GM12878 (cell line): ENCODE measurements around the gene IRF9. TPM values are rescaled to one million over a fixed set of nuclear protein-coding genes. Genes with fewer than 3 reads are reported as not detected.

ENCODE experiments used
- ATAC-seq: fragments of 200-7000 bp; cut with Tn5 transposase; 3 replicates; pipeline ENCODE4 v1.9.1; 2020; ENCODE audit warnings: mild to moderate bottlenecking, moderate library complexity
- BruUV-seq: library from RNA; stranded (reverse); fragments of 400-500 nt; replicated peaks from 2 replicates; lab custom pipeline; 2021; lab: Mats Ljungman, UMichigan
- CTCF ChIA-PET: fragments of 300-600 bp; sonication (Branson Sonifier 250); formaldehyde crosslinking; extraction: SDS; loops from one replicate; lab custom pipeline; 2021; ENCODE audit warnings: inconsistent platforms; lab: Yijun Ruan, JAX
- POLR2A ChIA-PET: fragments of 350-600 bp; formaldehyde crosslinking; extraction: SDS; loops from one replicate; lab custom pipeline; 2021; ENCODE audit warnings: inconsistent platforms; lab: Charles Lee
- RAD21 ChIA-PET: fragments of 300-600 bp; sonication (Branson Sonifier 250); formaldehyde crosslinking; loops from one replicate; lab custom pipeline; 2023; ENCODE audit warnings: antibody characterized with exemption; ENCODE audit not compliant: unreplicated experiment; lab: Charles Lee
- SMC1A ChIA-PET: fragments of 300-600 bp; sonication (Branson Sonifier 250); formaldehyde crosslinking; loops from one replicate; lab custom pipeline; 2023; ENCODE audit not compliant: unreplicated experiment, uncharacterized antibody; lab: Charles Lee
- DNase-seq: peaks from one replicate; pipeline ENCODE4 v3.0.0-alpha.2; 2011; ENCODE audit warnings: low read depth, low spot score
- FAIRE-seq: peaks from 3 replicates; lab custom pipeline; 2011; peaks lifted over from hg19 to GRCh38; lab: Jason Lieb, UNC
- H2AFZ ChIP-seq: 2 replicates; pipeline ENCODE4 v1.6.0; 2011; ENCODE audit warnings: low read depth, low read length, control low read depth; ENCODE audit not compliant: control insufficient read depth
- H3K27ac ChIP-seq: 2 replicates; pipeline ENCODE4 v1.5.1; 2011; ENCODE audit warnings: control low read depth; ENCODE audit not compliant: control insufficient read depth, insufficient read depth
- H3K27me3 ChIP-seq, 2 experiments: replicated peaks in 1 of 2; 2 replicates each; pipeline versions ENCODE4 v1.6.0 to v1.6.1; 2011; ENCODE audit warnings: low read length in 1 of 2; ENCODE audit not compliant: control insufficient read depth in 2 of 2, insufficient read depth in 2 of 2
- H3K36me3 ChIP-seq, 2 experiments: 2 replicates each; pipeline ENCODE4 v1.5.1; 2011; ENCODE audit warnings: low read length in 1 of 2; ENCODE audit not compliant: control insufficient read depth in 2 of 2, insufficient read depth in 2 of 2
- H3K4me1 ChIP-seq: 2 replicates; pipeline ENCODE4 v1.6.1; 2011; ENCODE audit warnings: mild to moderate bottlenecking, low read length, moderate library complexity, mixed read lengths; ENCODE audit not compliant: control insufficient read depth, insufficient read depth
- H3K4me2 ChIP-seq: 2 replicates; pipeline ENCODE4 v1.6.0; 2011; ENCODE audit warnings: control low read depth; ENCODE audit not compliant: control insufficient read depth, insufficient read depth
- H3K4me3 ChIP-seq: fragments of 200-600 bp; sonication (generic); 2 replicates; pipeline ENCODE4 v1.5.1; 2016
- H3K79me2 ChIP-seq: 2 replicates; pipeline ENCODE4 v1.6.0; 2011; ENCODE audit warnings: low read length; ENCODE audit not compliant: control insufficient read depth, insufficient read depth
- H3K9ac ChIP-seq: 2 replicates; pipeline ENCODE4 v1.8.0; 2011; ENCODE audit warnings: low read length, control low read depth, mixed read lengths; ENCODE audit not compliant: control insufficient read depth, insufficient read depth
- H3K9me3 ChIP-seq: replicated peaks from 3 replicates; pipeline ENCODE4 v1.5.1; 2011; ENCODE audit warnings: mild to moderate bottlenecking, low read length; ENCODE audit not compliant: control insufficient read depth, insufficient read depth
- H4K20me1 ChIP-seq: 2 replicates; pipeline ENCODE4 v1.6.0; 2011; ENCODE audit not compliant: control insufficient read depth, insufficient read depth
- CREB1 ChIP-seq: IDR thresholded peaks from 2 replicates; pipeline ENCODE4 v1.6.1; 2012; ENCODE audit warnings: low read depth, mild to moderate bottlenecking, inconsistent platforms
- EGR1 ChIP-seq, 2 experiments: IDR thresholded peaks; 1 replicate in 1 of 2; 2 replicates in 1 of 2; pipeline ENCODE4 v1.6.1; 2011 to 2012; ENCODE audit warnings: low read depth in 2 of 2, low read length in 2 of 2, borderline replicate concordance in 1 of 2, mild to moderate bottlenecking in 1 of 2, moderate library complexity in 1 of 2
- EZH2 ChIP-seq: IDR thresholded peaks from 2 replicates; pipeline ENCODE4 v1.6.1; 2012; ENCODE audit warnings: low read depth, mild to moderate bottlenecking, control low read depth, inconsistent platforms, low read length, borderline replicate concordance; ENCODE audit not compliant: control insufficient read depth
- KLF5 ChIP-seq: fragments of 450-650 bp; IDR thresholded peaks from 2 replicates; pipeline ENCODE4 v1.6.1; 2014; ENCODE audit warnings: mild to moderate bottlenecking; ENCODE audit not compliant: partially characterized antibody
- MEF2B ChIP-seq: fragments of 450-650 bp; IDR thresholded peaks from 2 replicates; pipeline ENCODE4 v1.6.1; 2018; ENCODE audit warnings: mild to moderate bottlenecking, moderate library complexity; ENCODE audit not compliant: partially characterized antibody, poor library complexity, severe bottlenecking
- SP1 ChIP-seq: IDR thresholded peaks from one replicate; pipeline ENCODE4 v1.6.1; 2011; ENCODE audit warnings: low read depth, low read length
- SREBF2 ChIP-seq: IDR thresholded peaks from 2 replicates; pipeline ENCODE4 v1.6.1; 2012; ENCODE audit warnings: mild to moderate bottlenecking, low read length
- STAT3 ChIP-seq: IDR thresholded peaks from 2 replicates; pipeline ENCODE4 v1.6.1; 2011; ENCODE audit warnings: low read depth, low read length, improper control_type of control experiment
- TCF7 ChIP-seq: IDR thresholded peaks from 2 replicates; pipeline ENCODE4 v1.6.1; 2014; ENCODE audit warnings: antibody characterized with exemption, borderline replicate concordance
- WGBS: methylation state at CpG from one replicate; pipeline ENCODE4 v1.1.6; 2016; ENCODE audit warnings: low lambda C conversion rate; ENCODE audit not compliant: insufficient replicate concordance, insufficient coverage; ENCODE audit errors: missing lambda C conversion rate; 5-methylcytosine and 5-hydroxymethylcytosine counted together
- in situ Hi-C: fragments of 300-500 bp; cut with MboI; formaldehyde crosslinking; loops from 9 replicates; pipeline ENCODE4 v1.14.3; 2018; ENCODE audit warnings: mixed read lengths
- intact Hi-C: fragments of 100-400 bp; cut with micrococcal nuclease; formaldehyde crosslinking; loops from one replicate; pipeline ENCODE4 v1.14.2; 2022; ENCODE audit not compliant: unreplicated experiment
- polyA plus RNA-seq, 11 experiments: library from polyadenylated mRNA; depleted of rRNA in 4 of 11; unstranded in 6 of 11; stranded (reverse) in 5 of 11; fragments of >200 nt; fragmentation: Nextera tagmentation in 4 of 11; fragmentation: Illumina TruSeq in 1 of 11; extraction: Ambion mirVana in 4 of 11; extraction: Trizol in 1 of 11; gene quantifications; 1 replicate in 1 of 11; 2 replicates in 10 of 11; pipeline versions ENCODE4 v1.2.1 to v1.2.3, GENCODE V29; 2011 to 2016; ENCODE audit warnings: inconsistent platforms in 2 of 11, missing spikeins in 2 of 11, low read depth in 1 of 11
- total RNA-seq, 4 experiments: library from RNA; depleted of rRNA in 3 of 4; stranded (reverse); fragments of >200 nt in 3 of 4; fragmentation: Illumina TruSeq in 1 of 4; extraction: Trizol in 1 of 4; gene quantifications; 2 replicates each; pipeline versions ENCODE4 v1.2.1 to v1.2.3, GENCODE V29; 2013 to 2021
- TF ChIP-seq, protein P1 (sequence below), 3 experiments: IDR thresholded peaks in 2 of 3; conservative IDR thresholded peaks in 1 of 3; 2 replicates each; pipeline ENCODE4 v1.5.1; 2011; ENCODE audit warnings: low read depth in 3 of 3, low read length in 3 of 3, mild to moderate bottlenecking in 3 of 3, control low read depth in 2 of 3, moderate library complexity in 2 of 3, inconsistent platforms in 1 of 3, mixed read lengths in 1 of 3; ENCODE audit not compliant: control insufficient read depth in 2 of 3, insufficient read depth in 1 of 3; ENCODE audit errors: extremely low read depth in 1 of 3
- TF ChIP-seq, protein P2 (sequence below): fragments of 150-350 bp; IDR thresholded peaks from 2 replicates; pipeline ENCODE4 v1.6.1; 2014; ENCODE audit warnings: mild to moderate bottlenecking, low read depth, low read length
- TF ChIP-seq, protein P3 (sequence below): fragments of 450-650 bp; conservative IDR thresholded peaks from 2 replicates; pipeline ENCODE4 v1.6.1; 2017; ENCODE audit warnings: mild to moderate bottlenecking, moderate library complexity
- TF ChIP-seq, protein P4 (sequence below): fragments of 450-650 bp; IDR thresholded peaks from 2 replicates; pipeline ENCODE4 v1.6.1; 2017; ENCODE audit warnings: mild to moderate bottlenecking
- TF ChIP-seq, protein P5 (sequence below): IDR thresholded peaks from 2 replicates; pipeline ENCODE4 v1.6.1; 2011; ENCODE audit warnings: borderline replicate concordance, low read depth, mild to moderate bottlenecking, moderate library complexity, low read length; ENCODE audit not compliant: insufficient read depth, poor library complexity, severe bottlenecking

The IRF9 gene
- total and polyA plus RNA-seq, 10 of the 15 experiments (the other 5 are each of a cell fraction or from before 2014, with no cell fraction given) = 47.6 to 234 (median 148) TPM

DNA sequence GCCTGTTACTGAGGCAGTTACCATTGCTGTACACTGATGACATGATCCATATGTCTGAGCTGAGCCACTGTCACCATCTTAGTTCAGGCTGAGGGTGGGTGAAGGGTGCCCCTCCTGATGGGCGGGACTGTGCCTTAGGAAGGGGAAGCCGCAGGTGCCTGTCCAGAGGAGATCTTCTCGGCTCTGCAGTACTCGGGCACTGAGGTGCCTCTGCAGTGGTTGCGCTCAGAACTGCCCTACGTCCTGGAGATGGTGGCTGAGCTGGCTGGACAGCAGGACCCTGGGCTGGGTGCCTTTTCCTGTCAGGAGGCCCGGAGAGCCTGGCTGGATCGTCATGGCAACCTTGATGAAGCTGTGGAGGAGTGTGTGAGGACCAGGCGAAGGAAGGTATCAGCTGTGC is 10.1 kb upstream of the IRF9 start:
- TF ChIP-seq, protein P1, sequence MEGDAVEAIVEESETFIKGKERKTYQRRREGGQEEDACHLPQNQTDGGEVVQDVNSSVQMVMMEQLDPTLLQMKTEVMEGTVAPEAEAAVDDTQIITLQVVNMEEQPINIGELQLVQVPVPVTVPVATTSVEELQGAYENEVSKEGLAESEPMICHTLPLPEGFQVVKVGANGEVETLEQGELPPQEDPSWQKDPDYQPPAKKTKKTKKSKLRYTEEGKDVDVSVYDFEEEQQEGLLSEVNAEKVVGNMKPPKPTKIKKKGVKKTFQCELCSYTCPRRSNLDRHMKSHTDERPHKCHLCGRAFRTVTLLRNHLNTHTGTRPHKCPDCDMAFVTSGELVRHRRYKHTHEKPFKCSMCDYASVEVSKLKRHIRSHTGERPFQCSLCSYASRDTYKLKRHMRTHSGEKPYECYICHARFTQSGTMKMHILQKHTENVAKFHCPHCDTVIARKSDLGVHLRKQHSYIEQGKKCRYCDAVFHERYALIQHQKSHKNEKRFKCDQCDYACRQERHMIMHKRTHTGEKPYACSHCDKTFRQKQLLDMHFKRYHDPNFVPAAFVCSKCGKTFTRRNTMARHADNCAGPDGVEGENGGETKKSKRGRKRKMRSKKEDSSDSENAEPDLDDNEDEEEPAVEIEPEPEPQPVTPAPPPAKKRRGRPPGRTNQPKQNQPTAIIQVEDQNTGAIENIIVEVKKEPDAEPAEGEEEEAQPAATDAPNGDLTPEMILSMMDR (IDR thresholded peaks at IDR 0.05 in 2 of 3, conservative IDR thresholded peaks at IDR 0.05 in 1 of 3; ENCODE audit: control insufficient read depth in 2 of 3, extremely low read depth in 1 of 3, insufficient read depth in 1 of 3, low read depth in 3 of 3, low read length in 3 of 3) = no peak
- TF ChIP-seq, protein P2, sequence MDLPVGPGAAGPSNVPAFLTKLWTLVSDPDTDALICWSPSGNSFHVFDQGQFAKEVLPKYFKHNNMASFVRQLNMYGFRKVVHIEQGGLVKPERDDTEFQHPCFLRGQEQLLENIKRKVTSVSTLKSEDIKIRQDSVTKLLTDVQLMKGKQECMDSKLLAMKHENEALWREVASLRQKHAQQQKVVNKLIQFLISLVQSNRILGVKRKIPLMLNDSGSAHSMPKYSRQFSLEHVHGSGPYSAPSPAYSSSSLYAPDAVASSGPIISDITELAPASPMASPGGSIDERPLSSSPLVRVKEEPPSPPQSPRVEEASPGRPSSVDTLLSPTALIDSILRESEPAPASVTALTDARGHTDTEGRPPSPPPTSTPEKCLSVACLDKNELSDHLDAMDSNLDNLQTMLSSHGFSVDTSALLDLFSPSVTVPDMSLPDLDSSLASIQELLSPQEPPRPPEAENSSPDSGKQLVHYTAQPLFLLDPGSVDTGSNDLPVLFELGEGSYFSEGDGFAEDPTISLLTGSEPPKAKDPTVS = no peak
- TF ChIP-seq EGR1 (IDR thresholded peaks at IDR 0.05; ENCODE audit: borderline replicate concordance in 1 of 2, low read depth in 2 of 2, low read length in 2 of 2) = no peak
- TF ChIP-seq, protein P3, sequence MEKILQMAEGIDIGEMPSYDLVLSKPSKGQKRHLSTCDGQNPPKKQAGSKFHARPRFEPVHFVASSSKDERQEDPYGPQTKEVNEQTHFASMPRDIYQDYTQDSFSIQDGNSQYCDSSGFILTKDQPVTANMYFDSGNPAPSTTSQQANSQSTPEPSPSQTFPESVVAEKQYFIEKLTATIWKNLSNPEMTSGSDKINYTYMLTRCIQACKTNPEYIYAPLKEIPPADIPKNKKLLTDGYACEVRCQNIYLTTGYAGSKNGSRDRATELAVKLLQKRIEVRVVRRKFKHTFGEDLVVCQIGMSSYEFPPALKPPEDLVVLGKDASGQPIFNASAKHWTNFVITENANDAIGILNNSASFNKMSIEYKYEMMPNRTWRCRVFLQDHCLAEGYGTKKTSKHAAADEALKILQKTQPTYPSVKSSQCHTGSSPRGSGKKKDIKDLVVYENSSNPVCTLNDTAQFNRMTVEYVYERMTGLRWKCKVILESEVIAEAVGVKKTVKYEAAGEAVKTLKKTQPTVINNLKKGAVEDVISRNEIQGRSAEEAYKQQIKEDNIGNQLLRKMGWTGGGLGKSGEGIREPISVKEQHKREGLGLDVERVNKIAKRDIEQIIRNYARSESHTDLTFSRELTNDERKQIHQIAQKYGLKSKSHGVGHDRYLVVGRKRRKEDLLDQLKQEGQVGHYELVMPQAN = no peak
- no peak for TF ChIP-seq SREBF2
- no peak for TF ChIP-seq EZH2
- TF ChIP-seq, protein P4, sequence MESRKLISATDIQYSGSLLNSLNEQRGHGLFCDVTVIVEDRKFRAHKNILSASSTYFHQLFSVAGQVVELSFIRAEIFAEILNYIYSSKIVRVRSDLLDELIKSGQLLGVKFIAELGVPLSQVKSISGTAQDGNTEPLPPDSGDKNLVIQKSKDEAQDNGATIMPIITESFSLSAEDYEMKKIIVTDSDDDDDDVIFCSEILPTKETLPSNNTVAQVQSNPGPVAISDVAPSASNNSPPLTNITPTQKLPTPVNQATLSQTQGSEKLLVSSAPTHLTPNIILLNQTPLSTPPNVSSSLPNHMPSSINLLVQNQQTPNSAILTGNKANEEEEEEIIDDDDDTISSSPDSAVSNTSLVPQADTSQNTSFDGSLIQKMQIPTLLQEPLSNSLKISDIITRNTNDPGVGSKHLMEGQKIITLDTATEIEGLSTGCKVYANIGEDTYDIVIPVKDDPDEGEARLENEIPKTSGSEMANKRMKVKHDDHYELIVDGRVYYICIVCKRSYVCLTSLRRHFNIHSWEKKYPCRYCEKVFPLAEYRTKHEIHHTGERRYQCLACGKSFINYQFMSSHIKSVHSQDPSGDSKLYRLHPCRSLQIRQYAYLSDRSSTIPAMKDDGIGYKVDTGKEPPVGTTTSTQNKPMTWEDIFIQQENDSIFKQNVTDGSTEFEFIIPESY = no peak
- TF ChIP-seq, protein P5, sequence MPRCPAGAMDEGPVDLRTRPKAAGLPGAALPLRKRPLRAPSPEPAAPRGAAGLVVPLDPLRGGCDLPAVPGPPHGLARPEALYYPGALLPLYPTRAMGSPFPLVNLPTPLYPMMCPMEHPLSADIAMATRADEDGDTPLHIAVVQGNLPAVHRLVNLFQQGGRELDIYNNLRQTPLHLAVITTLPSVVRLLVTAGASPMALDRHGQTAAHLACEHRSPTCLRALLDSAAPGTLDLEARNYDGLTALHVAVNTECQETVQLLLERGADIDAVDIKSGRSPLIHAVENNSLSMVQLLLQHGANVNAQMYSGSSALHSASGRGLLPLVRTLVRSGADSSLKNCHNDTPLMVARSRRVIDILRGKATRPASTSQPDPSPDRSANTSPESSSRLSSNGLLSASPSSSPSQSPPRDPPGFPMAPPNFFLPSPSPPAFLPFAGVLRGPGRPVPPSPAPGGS = no peak
- TF ChIP-seq STAT3 = no peak
- TF ChIP-seq MEF2B = no peak
- no peak for TF ChIP-seq KLF5
- TF ChIP-seq CREB1 = no peak
- no peak for TF ChIP-seq TCF7
- no peak for TF ChIP-seq SP1
- Histone ChIP-seq H3K79me2 (peaks cover 34% of the 10 kb centered on the region), H3K36me3 (peaks cover 27 to 31% of the 10 kb centered on the region in 2 experiments), H3K27me3 (no peaks in the 10 kb centered on the region), H3K9me3 (no peaks in the 10 kb centered on the region; the same call in 2 of the 3 replicates), H2AFZ (no peak overlapping the region), H3K9ac (no peak overlapping the region), H3K4me3 (no peak overlapping the region), H3K4me1 (no peaks in the 10 kb centered on the region), H3K4me2 (no peak overlapping the region), H4K20me1 (no peaks in the 10 kb centered on the region), H3K27ac (no peak overlapping the region)
- in situ Hi-C loops (no loop called here), intact Hi-C loops (no loop called here)
- POLR2A ChIA-PET = interaction anchor here (0.7 to 2.6 kb wide), 5 partner anchors 10 to 44 kb away, joined by 3 to 21 read pairs (median 3); partner anchors contain the start of genes DCAF11, EMC9, IRF9 and NRL
- SMC1A ChIA-PET = interaction anchor here (3.6 kb wide), 1 partner anchor 11 kb away, joined by 22 read pairs; the partner anchor contains the start of gene IRF9
- CTCF ChIA-PET = interaction anchor here (2.2 to 8.2 kb wide), 2 partner anchors 10 to 42 kb away, joined by 6 to 63 read pairs; partner anchors contain the start of gene IRF9
- 97% methylated on average over 9 of the region's 9 CpGs for WGBS
- RAD21 ChIA-PET = no interaction called here
- no peak for DNase-seq
- no peak for ATAC-seq
- no peak for FAIRE-seq
- BruUV-seq = no TSS peak
